NCI-H510A (cell line): ENCODE measurements around the gene ATP8B4.

Source experiments
- DNase-seq: peaks from one replicate; lab custom pipeline; 2025; lab: John Stamatoyannopoulos, UW

Gene ATP8B4

GRCh38 chr15:49857496-49858475 lies 261.2 kb downstream of the ATP8B4 start:
- no peak for DNase-seq

- no peak for DNase-seq
These were observed 263.0 kb downstream of the ATP8B4 start for GRCh38 chr15:49855917-49856637.

DNA sequence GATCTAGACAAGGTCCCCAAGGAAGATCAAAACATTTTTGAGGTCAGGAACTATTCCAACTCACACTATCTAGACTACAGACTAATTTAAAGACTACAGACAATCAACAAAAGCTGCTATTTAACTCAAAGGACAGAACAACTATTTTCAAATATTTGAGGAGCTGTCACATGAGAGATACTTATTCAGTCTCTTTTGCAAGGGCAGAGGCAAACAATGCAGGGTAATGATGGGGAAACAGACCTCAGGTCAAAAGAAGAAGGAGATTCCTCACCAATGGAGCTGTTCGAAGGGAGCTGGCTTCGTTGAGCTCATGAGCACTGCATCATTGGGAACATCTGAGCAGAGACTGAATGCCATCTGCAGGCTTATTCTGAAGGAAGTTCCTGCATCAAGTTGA lies 266.3 kb downstream of the ATP8B4 start:
- DNase-seq: no peak

DNA sequence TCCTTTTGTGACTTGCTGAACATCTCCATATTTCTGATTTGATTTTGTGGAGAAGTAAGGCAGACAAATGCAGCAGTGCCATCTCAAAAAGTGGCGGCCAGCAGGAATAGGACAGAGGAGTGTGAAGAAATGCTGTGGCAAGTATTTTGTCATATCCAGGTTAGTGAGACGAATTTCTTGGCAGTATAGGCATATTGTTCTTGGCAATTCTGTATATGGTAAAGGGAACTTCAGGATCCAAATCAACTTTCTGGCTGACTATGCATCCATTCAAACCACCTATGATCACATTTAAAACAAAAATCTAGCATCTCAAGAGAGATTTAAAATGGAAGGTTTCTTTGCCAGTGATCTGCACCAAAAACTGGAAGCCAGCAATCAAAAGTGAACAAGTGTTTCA lies 270.2 kb downstream of the ATP8B4 start:
- no peak for DNase-seq

GRCh38 chr15:49848282-49848724 lies 270.7 kb downstream of the ATP8B4 start:
- no peak for DNase-seq

- DNase-seq: no peak
These were observed 271.4 kb downstream of the ATP8B4 start for GRCh38 chr15:49847423-49848281.

- DNase-seq: no peak
These were observed 274.6 kb downstream of the ATP8B4 start for GRCh38 chr15:49844390-49844789.

DNA sequence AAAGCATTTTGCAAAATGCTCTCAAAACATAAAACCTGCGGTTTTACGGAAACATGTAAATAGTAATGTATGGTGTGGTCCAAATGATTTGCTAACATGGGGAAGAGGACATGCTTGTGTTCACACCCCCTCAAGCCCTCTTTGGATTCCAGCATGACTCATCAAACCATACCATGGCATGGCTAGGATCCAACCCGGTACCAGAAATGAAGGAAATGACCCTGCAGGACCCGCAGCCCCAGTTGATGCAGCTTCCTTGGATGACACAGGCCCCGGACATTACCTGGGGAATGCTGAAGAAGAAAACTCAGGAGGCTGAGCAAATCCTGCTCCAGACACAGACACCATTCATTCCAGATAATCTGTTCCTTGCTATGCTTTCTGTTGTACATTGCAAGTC lies 275.3 kb downstream of the ATP8B4 start:
- no peak for DNase-seq

- DNase-seq: no peak
These were observed 276.9 kb downstream of the ATP8B4 start for GRCh38 chr15:49842031-49842730.

DNA sequence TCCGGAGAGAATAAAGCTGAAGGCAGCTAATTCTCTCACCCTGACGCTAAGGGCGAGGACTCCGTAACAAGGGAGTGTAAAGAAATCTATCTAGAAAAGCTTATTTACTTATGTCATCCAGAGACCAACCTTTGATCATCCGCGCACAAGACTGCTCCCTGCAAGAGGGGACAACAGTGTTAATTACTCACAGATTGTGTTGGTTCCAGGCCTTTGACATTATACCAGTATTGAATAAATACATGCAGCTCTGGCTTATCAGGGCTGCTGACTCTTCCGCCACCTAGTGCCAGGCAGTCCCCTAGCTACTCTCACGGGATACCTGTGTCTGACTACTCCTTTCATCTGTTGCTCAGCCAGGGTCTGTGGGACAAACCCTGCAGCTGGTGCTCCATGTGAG lies 286.5 kb downstream of the ATP8B4 start:
- DNase-seq: no peak

GRCh38 chr15:49831206-49831965 lies 287.6 kb downstream of the ATP8B4 start:
- no peak for DNase-seq

DNA sequence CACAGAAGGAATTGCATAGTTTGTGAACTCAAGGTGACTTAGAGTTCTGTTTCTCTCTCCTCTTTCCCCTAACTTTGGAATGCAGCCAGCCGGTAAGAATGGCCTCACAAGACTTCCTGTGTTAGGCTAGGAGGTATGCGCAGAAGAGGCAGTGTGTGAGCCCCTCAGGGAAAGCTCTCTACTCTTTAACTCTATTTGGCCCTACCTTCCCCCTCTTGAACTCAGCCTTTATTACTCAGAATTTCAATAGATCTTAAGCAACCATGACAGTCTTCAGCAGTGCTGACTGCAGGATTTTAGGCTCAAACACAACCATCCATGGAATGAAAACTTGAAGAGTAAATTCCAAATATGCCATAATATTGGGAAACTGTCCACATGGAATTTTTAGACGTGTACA lies 288.6 kb downstream of the ATP8B4 start:
- DNase-seq: no peak

DNA sequence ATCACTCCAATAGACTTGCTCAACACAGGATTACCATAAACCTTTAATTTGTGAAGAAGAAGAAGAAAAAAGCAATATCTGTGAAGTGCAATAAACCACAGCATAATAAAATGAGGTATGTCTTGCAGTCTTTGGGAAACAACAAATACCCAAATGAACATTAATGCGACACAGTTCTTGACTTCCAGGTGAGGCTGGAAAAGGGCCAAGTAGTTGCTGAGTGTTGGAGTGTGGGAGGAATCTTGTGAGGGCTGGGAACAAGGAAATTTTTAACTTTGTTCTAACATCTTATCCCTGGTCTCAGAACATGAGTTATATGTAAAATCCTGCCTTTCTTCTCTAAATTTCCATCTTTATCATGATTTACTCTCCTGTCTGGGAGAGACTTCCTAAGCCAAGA lies 291.7 kb downstream of the ATP8B4 start:
- no peak for DNase-seq

DNA sequence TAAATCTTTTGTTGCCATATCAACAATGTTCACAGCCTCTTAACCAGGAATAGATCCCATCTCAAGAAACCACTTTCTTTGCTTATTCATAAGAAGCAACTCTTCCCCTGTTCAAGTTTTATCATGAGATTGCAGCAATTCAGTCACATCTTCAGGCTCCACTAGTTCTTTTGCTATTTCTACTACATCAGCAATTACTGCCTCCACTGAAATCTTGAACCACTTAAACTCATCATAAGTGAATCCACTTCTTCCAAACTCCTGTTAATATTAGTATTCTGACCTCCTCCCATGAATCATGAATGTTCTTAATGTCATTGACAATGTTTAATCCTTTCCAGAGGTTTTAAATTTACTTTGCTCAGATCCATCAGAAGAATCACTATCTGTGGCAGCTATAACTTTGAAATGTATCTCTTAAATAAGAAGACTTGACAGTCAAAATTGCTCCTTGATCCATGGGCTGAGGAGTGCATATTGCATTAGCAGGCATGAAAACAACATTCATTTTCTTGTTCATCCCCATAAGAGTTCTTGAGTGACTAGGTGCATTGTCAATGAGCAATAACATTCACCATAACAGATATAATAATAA lies 292.3 kb downstream of the ATP8B4 start:
- DNase-seq: no peak

- DNase-seq: no peak
These were observed 294.3 kb downstream of the ATP8B4 start for GRCh38 chr15:49824775-49825099.

DNA sequence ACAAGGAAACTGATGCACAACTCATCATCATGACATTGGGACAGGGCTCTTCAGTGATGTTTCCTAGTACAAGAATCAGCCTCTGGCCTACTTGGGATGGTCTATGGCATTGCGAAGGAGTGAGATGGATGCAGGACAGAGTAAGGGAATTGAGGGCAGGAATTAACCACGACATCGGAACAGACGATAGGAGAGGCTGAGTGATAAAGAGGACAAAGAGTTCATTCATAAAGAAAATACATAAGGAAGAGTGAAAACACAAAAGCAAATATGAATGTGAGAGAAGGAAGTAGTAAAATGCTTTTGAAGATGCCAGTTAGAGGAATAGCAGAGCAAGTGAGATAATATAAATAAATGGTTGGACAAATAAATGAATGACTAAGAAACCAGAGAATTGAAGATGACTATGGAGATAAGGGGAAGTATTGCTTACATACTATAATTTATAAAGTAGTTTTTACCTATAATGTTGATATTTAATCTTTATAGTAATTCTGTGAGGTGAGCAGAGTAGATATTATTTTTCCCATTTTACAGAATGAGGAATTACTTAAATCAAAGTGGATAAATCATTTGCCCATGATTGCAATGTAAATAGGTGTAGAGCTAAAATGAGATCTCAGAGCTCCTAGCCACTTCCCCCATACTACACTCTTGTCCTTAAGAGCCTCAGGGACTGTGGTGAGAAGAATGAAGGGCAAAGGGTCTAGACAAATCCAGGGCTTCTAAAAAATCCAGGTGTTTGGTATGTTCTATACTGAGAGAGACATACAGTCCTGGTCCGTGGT lies 294.9 kb downstream of the ATP8B4 start:
- DNase-seq: no peak

GRCh38 chr15:49817100-49817499 lies 301.9 kb downstream of the ATP8B4 start:
- no peak for DNase-seq

DNA sequence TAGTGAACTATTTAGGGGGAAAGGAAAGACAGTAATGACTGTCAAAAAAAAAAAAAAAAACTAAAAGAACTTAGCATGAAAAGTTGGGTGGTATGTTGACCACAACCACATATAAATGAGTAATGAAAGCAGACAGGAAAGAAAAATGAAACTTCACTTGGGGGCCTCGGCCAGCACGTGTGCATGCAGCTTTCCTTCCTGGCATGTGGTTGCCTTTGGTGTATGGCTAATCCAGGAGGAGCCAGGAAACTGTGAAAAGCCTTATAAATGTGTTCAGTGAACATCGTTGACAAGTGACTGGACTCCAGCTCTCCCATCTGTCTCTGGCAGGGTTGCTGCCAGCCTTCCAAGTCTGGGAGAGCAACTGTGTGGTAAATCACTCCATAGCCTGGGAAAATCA lies 303.1 kb downstream of the ATP8B4 start:
- DNase-seq: no peak

DNA sequence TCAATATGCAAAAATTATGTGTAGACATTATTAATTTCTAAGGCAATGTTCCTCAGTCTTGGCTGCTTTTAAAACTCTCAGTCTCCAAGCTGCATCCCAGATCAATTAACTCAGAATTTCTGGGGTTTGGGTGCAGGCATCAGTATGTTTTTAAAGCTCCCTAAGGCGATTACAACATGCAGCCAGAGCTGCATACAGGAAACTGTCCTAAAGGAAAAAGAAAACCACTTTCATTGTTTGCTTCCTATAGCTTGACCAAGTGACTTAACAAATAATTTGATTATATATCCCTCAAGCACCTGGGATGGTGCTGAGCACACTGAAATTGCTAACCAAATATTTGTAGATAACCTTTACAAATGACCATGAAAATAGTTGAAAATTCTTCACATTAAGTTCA lies 303.5 kb downstream of the ATP8B4 start:
- no peak for DNase-seq

DNA sequence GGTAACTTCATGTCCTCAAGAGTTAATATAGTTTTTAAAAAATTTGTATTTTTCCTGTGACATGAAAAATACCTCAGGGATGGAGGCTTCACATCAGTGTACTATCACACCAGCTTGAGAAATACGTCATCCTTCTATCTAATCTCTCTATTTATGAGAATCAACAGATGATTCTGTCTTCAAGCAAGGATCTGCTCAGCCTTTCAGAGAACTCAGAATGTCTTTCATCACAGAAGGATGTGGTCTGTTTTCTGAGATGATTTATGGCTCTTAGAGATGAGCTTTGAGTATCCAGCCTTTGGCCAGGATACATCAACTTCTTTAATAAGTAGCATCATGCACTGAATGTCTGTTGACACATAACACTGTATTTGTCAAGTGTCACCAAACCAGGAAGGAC lies 304.3 kb downstream of the ATP8B4 start:
- DNase-seq: no peak
